Pons (tissue), 1 donor: ENCODE data around the gene LGALS8.

Source experiments
- DNase-seq: peaks from one replicate; pipeline ENCODE4 v3.0.0-alpha.2; 2016; ENCODE audit warnings: low spot score

LGALS8 gene

DNA sequence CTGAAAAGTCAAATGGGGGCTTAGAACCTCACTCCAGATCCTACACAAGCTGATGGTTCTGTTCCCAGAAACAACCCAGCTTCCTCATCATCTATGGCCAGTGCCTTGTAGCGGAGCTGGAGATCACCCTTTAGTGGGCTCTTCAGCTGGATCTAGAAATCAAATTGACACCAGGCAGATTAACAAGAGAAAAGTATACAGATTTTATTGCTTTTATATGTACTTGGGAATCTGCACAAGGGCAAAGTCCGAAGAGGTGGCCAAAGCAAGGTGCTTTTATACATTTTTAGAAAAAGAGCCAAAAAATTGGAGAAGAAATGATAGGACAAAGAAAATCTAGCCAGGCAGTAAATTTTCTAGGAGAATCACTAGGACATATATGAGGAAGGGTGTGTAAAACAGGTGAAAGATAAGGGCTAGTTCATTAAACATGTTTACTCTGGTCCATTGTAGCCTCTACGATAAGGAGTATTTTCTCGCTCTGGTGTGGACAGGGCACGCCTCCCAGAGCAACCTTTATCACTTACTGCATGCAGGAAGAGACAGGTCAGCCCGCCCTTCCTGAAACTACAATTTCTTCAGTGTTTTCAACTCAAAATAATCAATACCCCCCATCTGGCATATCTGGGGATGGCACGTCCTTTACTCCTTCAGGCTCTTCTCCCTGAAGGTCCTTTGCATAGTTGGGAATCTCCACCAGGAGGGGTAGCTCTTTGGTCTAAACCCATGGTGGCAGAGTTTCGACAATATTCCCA lies 14.0 kb upstream of the LGALS8 start:
- no peak for DNase-seq

DNA sequence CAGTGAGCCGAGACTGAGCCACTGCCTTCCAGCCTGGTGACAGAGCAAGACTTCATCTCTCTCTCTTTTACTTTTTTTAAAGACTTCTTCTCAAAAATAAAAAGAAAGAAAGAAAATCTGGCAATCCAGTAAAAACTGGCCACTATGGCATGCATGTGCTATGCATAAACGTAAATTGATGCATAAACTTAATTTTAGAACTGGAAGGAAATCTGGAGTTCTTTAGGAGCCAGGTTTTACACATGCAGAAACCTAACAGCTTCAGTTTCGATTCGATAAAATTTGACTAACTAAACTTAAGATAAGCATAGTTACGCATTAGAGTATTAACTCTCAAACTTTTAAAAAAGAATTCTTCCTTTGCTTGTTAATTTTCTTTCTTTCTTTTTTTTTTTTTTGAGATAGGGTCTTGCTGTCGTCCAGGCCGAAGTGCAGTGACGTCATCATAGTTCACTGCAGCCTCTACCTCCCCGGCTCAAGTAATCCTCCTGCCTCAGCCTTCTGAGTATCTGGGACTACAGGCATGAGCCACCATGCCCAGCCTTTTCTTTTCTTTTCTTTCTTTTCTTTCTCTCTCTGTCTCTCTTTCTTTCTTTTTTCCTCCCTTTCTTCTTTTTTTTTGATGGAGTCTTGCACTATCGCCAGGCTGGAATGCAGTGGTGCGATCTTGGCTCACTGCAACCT lies 11.9 kb upstream of the LGALS8 start:
- DNase-seq, result no peak

DNA sequence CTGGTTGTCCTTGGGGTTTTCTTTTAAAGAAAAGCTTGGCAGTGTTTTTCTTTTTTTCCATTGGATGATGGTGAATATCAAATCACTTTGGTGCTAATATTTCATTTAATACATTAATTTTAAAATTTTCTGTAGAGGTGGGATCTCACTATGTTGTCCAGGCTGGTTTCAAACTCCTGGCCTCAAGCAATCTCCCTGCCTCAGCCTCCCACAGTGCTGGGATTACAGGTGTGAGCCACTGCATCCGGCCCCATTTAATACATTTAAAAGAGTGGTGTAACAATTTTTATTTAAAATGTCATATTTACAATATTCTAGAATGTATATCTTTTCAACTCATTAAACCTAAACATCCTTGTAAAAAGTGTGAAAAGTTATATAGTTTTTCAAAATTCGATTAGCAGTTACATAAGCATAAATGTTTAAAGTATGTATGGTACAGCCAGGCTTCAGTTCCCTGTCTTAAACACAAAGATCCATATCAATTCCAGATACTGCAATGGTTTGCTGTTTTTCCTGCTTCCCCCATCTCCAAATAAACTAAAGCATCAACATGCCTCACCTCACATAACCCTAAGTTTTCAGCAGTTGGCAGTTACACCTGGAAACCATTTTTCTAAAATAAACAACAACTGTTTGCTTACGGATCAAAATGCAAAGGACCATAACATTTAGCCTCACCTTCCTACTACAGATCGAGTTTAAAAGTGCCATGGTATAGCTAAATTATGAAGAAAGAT lies 8.9 kb upstream of the LGALS8 start:
- DNase-seq, result no peak

GRCh38 chr1:236515443-236515958 lies 8.3 kb upstream of the LGALS8 start:
- DNase-seq, result no peak

DNA sequence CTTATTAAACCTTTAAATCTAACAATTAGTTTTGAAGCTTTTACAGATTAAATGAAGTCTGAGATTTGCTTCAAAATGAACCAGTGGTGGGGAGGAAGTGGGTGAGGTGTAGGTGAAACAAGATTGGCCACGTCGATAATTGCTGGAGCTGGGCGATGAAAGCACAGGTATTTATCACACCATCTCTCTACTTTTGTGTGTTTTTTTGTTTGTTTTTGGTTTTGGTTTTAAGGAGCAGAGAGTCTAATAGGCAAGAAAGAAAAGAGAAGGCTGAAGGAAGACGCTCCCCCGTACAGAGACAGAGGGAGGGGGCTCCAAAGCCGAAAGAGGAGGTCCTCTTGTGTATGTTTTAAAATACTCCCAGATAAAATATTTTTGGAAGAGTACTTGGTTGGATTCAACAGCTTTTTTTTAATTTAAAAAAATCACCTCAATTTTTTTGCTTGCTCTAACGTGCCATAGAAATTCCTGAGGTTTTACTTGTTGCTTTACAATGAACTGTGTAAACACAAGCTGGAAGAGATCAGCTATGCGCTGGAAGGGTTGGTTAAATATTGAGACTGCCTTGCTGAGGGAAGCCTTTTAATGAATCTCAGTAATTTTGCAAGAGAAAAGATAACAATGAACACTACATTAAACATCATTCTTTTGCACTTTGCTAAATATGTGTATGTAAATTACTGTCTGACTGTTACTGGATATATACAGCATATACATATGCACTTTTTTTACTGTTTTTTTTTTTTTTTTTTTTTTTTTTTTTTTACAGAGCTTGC lies 6.7 kb upstream of the LGALS8 start:
- DNase-seq, result no peak

- DNase-seq, result no peak
These were observed 5.5 kb upstream of the LGALS8 start for GRCh38 chr1:236518322-236518721.

DNA sequence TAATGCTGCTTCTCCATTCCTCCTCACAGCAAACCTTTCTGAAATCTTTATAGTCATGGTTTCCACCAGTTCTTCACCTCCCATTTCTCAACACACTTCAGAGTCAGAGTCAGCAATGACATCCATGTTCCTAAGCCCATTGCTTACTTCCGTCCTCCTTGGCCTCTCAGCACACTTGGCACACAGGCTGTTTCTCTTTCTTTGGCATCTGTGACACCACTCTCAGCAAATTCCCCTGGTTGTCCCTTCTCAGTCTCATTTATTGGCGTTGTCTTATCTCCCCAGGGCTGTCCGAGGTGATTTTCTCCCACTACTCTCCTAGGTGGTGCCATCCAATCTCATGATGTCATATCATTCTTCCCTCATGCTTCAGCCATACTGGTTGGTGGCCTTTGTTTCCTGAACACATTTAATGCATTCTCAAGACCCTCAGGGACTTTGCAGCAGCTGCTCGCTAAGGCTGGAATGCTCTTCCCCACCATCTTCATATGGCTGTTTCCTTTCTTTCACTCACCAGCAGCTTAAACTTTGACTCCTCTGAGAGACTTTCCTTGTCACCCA lies 3.3 kb upstream of the LGALS8 start:
- no peak for DNase-seq

- no peak for DNase-seq
These were observed 662 bp upstream of the LGALS8 start for GRCh38 chr1:236522937-236523703.

- peak; percentile 87 for DNase-seq
These were observed 536 bp downstream of the LGALS8 start for GRCh38 chr1:236524142-236524894.

- peak; percentile 51 for DNase-seq
These were observed 1.1 kb downstream of the LGALS8 start for GRCh38 chr1:236524895-236525184.

- no peak for DNase-seq
These were observed 2.3 kb downstream of the LGALS8 start for GRCh38 chr1:236526079-236526478.

DNA sequence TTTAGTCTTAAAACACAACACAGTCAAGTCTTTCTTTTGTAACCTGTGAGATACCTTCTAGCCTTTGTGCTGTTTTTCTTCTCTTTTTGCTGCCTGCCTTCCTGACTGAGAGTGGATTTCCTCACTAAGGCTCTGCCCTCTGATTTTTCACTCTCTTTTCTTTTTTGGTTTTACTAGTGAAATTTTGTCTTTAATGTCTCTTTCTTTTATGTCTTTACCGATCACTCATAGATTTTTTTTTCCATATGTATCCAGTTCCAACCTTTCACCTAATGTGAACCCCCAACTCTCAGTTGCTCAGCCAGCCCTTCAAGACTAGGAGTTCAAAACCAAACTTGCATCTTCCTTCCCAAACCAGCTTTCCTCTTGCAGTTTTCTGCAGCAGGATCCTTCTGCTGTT lies 6.5 kb downstream of the LGALS8 start:
- DNase-seq, result no peak

DNA sequence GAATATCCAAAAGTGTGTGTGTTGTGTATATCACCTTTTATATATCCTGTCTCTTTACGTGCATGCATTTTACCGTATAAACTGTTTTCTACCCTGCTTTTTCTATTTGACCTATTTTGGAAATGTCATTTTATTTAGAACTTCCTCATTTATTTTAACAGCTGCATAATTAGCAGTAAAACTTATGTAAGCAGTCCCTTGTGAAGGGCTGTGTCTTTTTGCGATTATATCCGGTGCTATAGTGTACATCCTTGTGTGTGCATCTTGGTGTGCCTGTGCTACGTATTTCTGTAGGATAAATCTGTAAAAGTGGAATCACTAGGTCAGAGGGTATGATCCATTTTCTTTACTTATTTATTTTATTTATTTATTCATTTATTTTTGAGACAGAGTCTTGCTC lies 7.2 kb downstream of the LGALS8 start:
- DNase-seq, result no peak

DNA sequence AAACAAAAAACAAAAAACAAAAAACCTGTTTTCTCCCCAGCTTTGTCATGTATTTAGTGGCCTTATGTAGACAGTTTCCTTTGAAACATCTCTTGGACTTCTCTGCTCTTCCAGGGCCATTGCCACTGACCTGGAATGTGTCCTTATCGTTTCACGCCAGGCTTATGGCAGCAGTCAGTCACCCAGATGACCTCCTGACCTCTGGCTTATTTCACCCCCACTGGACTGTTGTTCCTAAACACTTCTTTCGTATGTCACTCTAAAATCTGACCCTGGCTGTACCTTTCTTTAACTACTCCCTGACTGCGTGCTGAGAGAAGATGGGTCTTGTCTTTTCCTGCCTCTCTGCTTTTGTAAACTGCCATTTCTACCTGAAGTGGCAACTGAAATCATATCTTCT lies 9.1 kb downstream of the LGALS8 start:
- no peak for DNase-seq

DNA sequence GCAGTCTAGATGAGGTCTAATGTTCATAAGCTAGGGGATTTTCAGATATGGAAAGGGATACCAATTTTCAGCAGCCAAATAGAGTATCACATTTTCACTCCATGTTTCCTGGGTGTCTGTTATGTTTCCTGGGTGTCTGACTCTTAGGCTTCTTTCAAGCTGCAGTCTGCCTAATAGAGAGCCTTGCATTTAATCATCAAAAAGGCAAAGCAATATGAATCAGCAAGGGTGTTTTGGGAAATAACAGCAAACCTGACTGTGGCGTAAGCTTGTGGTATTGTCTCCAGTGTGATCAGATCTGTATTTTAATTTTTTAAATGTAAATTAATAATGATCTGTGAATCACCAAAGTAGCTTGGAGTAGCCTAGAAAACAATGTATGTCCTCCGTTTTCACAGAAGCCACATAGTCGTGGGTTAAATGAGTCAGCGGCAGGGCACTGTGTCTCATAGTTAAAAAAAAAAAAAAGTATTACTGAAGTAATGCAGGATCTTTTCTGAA lies 10.4 kb downstream of the LGALS8 start:
- no peak for DNase-seq

GRCh38 chr1:236535190-236535589 lies 11.4 kb downstream of the LGALS8 start:
- no peak for DNase-seq

DNA sequence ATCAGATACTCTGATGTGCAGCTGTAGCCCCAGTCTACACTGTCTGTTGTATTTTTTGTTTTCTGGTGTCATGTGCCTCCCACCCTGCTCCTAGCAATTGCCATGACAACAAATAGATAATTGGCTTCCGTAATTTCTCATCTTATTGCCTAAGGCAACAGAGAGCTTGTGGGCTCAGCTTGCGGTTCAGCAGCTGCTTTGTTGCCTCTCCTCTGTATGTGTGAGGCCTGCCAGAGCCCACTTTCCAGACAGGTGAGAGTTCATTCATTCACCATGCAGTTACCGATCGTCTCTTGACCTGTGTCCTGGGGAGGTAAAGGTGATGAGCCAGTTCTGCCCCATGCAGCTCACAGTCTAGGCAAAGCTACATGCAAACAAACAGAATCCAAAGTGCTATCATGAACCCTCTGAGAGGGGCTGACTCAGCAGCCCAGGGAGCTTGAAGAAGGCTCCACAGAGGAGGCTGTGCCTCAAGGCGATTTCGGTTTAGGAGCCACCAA lies 11.9 kb downstream of the LGALS8 start:
- no peak for DNase-seq

- DNase-seq, result no peak
These were observed 12.8 kb downstream of the LGALS8 start for GRCh38 chr1:236536540-236536939.

GRCh38 chr1:236540813-236541465 lies 17.2 kb downstream of the LGALS8 start:
- DNase-seq, result no peak
